PFSK-1 (cell line): ENCODE results near the gene EFCAB5.

Experiments
- FOXP2 ChIP-seq: optimal IDR thresholded peaks from 2 replicates; pipeline ENCODE3; 2011; ENCODE audit warnings: borderline replicate concordance, control low read depth, inconsistent platforms; ENCODE audit not compliant: insufficient read depth; ENCODE audit errors: extremely low read length, extremely low read depth
- POLR2AphosphoS5 ChIP-seq: IDR thresholded peaks from 2 replicates; pipeline ENCODE4 v1.6.1; 2012; ENCODE audit warnings: low read depth, mild to moderate bottlenecking, control low read depth, low read length, moderate library complexity
- SIN3A ChIP-seq: IDR thresholded peaks from 2 replicates; pipeline ENCODE4 v1.6.1; 2012; ENCODE audit warnings: mild to moderate bottlenecking, low read length, moderate library complexity, borderline replicate concordance; ENCODE audit not compliant: insufficient read depth
- TAF1 ChIP-seq: IDR thresholded peaks from 2 replicates; pipeline ENCODE4 v1.6.1; 2012; ENCODE audit warnings: low read length, control low read depth, borderline replicate concordance; ENCODE audit not compliant: insufficient read depth
- TF ChIP-seq, protein P1 (sequence below), 2 experiments: IDR thresholded peaks; 2 replicates each; pipeline versions ENCODE4 v1.6.1 to v1.8.0; 2011 to 2012; ENCODE audit warnings: low read depth in 2 of 2, low read length in 2 of 2, control low read depth in 1 of 2, inconsistent platforms in 1 of 2, mild to moderate bottlenecking in 1 of 2, moderate library complexity in 1 of 2; ENCODE audit not compliant: insufficient read depth in 1 of 2

DNA sequence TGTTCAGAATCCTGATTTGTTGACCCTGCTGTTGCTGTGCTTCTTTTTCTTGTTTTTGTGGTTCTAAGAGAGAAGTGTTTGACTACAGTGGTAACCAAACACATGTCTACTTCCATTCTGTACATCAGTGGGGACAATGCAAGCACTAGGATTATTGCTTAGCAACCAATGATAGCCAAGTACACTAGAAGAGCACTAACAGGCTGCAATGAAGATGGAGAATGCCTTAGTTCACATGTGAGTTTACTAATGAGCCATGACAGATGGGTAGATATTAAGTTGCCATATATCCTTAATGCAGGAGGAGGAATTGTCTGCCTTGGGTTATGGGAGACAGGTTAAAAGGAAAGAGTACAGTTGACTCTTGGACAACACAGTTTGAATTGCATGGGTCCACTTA is 8.3 kb downstream of the EFCAB5 start:
- TF ChIP-seq TAF1 = no peak
- TF ChIP-seq SIN3A = no peak
- no peak for TF ChIP-seq FOXP2
- TF ChIP-seq POLR2AphosphoS5 = no peak
- TF ChIP-seq, protein P1, sequence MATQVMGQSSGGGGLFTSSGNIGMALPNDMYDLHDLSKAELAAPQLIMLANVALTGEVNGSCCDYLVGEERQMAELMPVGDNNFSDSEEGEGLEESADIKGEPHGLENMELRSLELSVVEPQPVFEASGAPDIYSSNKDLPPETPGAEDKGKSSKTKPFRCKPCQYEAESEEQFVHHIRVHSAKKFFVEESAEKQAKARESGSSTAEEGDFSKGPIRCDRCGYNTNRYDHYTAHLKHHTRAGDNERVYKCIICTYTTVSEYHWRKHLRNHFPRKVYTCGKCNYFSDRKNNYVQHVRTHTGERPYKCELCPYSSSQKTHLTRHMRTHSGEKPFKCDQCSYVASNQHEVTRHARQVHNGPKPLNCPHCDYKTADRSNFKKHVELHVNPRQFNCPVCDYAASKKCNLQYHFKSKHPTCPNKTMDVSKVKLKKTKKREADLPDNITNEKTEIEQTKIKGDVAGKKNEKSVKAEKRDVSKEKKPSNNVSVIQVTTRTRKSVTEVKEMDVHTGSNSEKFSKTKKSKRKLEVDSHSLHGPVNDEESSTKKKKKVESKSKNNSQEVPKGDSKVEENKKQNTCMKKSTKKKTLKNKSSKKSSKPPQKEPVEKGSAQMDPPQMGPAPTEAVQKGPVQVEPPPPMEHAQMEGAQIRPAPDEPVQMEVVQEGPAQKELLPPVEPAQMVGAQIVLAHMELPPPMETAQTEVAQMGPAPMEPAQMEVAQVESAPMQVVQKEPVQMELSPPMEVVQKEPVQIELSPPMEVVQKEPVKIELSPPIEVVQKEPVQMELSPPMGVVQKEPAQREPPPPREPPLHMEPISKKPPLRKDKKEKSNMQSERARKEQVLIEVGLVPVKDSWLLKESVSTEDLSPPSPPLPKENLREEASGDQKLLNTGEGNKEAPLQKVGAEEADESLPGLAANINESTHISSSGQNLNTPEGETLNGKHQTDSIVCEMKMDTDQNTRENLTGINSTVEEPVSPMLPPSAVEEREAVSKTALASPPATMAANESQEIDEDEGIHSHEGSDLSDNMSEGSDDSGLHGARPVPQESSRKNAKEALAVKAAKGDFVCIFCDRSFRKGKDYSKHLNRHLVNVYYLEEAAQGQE (IDR thresholded peaks at IDR 0.05; ENCODE audit: insufficient read depth in 1 of 2, low read depth in 2 of 2, low read length in 2 of 2) = no peak
